Left hindlimb (tissue), 1 donor: Measurements from ENCODE around the gene NDUFA5.

ENCODE experiments used
- DNase-seq: peaks from one replicate; pipeline ENCODE4 v3.0.0-alpha.2; 2018

Gene NDUFA5

DNA sequence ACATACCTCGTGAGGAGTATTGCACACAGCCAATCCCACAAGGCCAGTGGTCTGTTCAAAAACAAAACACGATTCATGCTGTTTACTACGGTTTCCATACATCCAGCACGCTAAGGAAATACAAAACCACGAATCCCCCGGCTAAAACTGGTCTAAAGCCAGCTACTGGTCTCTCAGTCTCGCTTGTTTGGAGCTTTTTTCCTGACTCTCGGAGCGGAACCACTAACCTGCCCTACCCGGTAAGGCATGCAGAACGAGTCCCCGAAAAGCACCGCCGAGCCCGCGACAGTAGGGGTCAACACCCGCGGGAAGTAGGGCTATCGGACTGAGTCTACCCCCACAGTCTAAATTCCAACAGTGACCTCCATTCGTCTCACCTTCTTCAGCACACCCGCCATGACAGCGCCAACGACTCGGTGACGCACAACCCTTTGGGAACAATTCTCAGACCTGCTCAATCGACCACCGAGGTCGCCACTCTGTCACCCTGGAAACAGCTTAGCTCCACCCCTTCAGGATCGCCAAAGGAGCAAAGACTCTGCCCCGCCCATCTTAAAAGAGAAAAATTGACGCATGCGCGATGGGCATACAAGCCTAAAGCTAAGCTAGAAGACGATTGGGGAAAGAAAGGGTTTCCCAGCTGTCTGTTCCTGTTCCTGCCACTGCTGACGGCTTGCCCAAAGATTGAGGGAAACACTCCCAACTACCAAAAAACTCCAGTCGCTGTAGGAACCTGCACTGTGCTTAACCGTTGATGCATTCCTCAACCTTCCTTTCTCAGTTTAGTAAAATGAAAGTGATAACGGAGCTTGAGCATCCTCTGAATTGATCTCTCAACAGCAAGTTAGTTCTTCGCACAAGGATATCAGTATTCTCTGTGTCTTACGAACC is at the start of gene NDUFA5:
Gene NDUFA5 (minus strand): TSS at position 421 of the 891 bp plus-strand sequence. CDS start 23 bp downstream, at position 398.
- DNase-seq: peak; percentile 98

DNA sequence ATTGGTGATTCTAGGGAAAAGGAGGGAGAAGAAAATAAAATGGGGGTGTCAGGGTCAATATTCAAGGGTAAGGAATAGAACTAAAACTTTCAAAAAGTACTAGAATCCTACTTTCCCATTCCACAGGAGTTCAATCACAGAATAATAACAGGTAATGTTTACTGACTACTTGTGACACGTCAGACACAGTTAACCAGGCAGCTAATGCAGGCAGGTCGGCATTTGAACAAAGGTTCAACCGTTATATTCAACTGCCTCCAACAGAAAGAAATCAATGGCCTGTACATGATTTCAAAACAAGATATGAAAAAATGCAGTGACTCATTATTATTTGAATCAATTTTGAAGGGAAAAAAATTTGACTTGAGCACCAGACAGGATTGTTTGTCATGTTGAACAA is 47.1 kb upstream of the NDUFA5 start:
- no peak for DNase-seq

GRCh38 chr7:123602648-123603047 is 45.0 kb upstream of the NDUFA5 start:
- DNase-seq: no peak

- no peak for DNase-seq
These were observed 43.9 kb upstream of the NDUFA5 start, which contains the start of gene ASB15 for GRCh38 chr7:123601530-123601929. TSS of gene ASB15 (plus strand) at chr7:123601821. CDS start at chr7:123614503, 12,682 bp downstream.

DNA sequence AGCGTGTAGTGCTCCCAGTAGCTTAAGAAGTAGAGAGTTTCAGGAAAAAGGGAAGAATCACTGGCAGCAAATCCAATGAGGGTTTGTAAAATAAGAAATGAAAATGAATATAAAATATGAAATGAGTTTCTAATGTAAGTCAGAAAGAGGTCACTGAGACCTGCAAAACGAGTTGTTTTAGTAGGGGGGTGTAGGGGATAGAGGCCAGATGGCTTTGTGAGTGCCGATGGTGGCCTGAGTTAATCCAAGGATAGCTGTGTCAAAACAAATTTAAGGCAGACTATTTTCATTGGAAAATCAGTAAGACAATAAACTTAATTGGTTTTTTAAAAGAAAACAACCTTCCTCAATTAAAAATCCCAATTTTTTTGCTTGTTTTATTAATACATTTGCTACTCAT is 43.3 kb upstream of the NDUFA5 start:
- DNase-seq: no peak

GRCh38 chr7:123599766-123600165 is 42.1 kb upstream of the NDUFA5 start:
- no peak for DNase-seq

GRCh38 chr7:123598657-123599056 is 41.0 kb upstream of the NDUFA5 start:
- DNase-seq: no peak

- DNase-seq: no peak
These were observed 37.2 kb upstream of the NDUFA5 start for GRCh38 chr7:123594813-123595241.

DNA sequence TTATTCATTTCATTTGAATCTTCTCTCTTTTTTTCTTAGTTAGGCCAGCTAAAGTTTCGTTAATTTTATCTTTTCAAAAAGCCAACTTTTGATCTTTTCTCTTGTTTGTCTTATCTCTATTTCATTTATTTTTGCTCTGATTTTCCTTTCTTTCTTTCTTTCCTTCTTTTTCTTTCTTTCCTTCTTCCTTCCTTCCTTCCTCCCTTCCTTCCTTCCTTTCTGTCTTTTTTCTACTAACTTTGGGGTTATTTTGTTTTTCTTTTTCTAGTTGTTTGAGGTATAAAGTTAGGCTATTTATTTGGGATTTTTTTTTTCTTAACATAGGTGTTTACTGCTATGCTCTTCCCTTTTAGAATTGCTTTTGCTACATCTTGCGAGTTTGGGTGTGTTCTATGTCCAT is 30.8 kb upstream of the NDUFA5 start:
- no peak for DNase-seq

GRCh38 chr7:123583821-123584220 is 26.2 kb upstream of the NDUFA5 start:
- DNase-seq: no peak

DNA sequence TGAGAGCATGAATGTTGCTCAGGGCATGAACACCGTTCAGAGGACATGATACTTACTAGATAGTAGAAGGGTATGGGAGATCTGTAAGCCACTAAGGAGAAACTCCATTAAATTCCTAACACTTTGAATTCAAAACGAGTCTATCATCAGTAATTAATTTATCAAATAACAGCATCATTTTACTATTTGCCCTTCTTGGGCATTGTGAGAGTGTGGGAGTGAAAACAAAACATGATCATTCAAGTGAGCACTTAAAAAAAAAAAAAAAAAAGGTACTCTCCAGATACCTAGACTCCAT is 23.5 kb upstream of the NDUFA5 start:
- no peak for DNase-seq

GRCh38 chr7:123580406-123581161 is 23.0 kb upstream of the NDUFA5 start:
- no peak for DNase-seq

GRCh38 chr7:123579416-123579815 is 21.8 kb upstream of the NDUFA5 start:
- DNase-seq: no peak

GRCh38 chr7:123573896-123574467 is 16.4 kb upstream of the NDUFA5 start:
- DNase-seq: no peak

DNA sequence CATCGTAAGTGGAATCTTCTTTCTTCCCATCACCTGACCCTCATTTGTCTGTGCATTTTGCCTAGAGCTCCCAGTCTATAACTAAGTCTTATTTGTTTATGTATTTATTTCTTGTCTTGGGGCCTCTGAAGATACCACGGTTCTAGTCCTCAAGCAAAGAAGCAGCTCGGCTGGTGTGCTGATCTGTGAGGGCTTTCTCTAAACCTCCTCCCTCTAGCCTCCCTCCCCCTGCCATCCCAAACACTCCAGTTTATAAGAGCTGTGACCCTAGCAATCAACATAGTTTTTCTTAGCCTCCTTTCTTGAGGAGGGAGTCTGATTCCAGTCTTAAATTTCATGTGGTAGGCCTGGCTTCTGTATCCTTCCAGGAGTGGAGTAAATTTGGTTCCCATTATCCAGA is 15.7 kb upstream of the NDUFA5 start:
- no peak for DNase-seq

- DNase-seq: no peak
These were observed 14.1 kb upstream of the NDUFA5 start for GRCh38 chr7:123571684-123572083.

- no peak for DNase-seq
These were observed 13.6 kb upstream of the NDUFA5 start for GRCh38 chr7:123571187-123571586.

GRCh38 chr7:123570390-123571182 is 13.0 kb upstream of the NDUFA5 start:
- no peak for DNase-seq

GRCh38 chr7:123569352-123570010 is 11.9 kb upstream of the NDUFA5 start:
- DNase-seq: no peak

DNA sequence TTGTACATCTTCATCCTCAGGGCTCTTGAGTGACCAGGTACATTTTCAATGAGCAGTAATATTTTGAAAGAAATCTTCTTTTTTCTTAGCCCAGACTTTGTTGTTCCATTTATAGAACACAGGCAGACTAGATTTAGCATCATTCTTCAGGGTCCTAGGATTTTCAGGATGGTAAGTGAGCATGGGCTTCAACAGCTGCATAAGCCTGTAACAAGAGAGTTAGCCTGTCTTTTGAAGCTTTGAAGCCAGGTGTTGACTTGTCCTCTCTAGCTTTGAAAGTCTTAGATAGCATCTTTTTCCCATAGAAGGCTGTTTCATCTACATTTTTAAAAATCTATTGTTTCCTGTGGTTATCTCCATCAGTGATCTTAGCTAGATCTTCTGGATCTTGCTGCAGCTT is 4.5 kb upstream of the NDUFA5 start:
- no peak for DNase-seq

DNA sequence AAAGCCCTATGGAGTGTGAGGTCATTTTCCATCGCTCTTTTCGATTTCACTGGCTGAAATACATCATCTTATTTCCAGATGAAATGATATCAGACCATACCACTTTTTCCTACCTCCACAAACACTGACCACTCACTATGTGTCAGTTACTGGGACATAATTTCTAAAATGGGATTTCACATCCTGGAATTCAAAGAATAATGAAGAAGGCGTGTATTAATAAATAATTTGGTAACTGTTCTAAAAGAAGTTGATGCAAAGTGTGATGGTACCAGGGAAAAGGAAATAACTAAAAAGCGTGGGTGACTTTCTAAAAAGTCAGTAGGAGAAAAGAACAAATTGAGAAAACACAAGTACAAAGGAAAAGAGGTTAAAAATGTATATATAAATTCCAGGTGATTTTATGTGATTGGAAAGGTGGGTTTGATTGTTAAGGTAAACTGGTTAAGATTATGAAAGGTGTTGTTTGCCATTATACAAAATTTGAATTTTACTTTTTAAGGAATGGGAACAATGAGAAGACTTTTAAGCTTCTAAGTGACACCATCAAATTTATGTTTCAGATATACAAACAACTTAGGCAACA is 764 bp upstream of the NDUFA5 start:
- DNase-seq: no peak

- no peak for DNase-seq
These were observed 611 bp downstream of the NDUFA5 start for GRCh38 chr7:123557016-123557397.
